ENCODE data around the gene PLD5.
"Not testable (repeated sequence)": the region's sequence is repeated elsewhere in the genome, so short reads cannot be mapped to it uniquely, and the experiment has no call there.

Gene PLD5

DNA sequence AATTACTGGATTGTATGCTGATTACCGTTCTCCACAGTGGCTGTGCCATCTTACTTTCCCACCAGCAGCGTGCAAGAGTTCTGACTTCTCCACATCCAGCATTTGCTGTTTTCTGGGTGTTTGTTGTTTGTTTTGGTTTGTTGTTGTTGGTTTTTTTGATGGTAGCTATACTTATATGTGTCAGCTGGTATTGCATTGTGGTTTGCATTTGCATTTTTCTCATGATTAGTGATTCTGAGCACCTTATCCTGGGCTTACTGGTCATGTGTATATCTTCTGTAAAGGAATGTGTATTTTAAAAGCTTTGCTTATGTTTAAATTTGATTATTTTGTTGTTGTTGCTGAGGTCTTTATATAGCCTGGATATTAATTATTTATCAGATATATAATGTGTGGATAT, 458.7 kb downstream of the PLD5 start:
- Histone ChIP-seq H3K27ac (no peak overlapping the region), H3K27me3 (no peaks in the 10 kb centered on the region), H3K9ac (no peak overlapping the region), H4K20me1 (no peaks in the 10 kb centered on the region), H3K9me3 (no peaks in the 10 kb centered on the region), H3K36me3 (no peaks in the 10 kb centered on the region), H3K4me2 (no peak overlapping the region), H3K4me1 (no peaks in the 10 kb centered on the region), H3K4me3 (no peak overlapping the region)
- no peak for TF ChIP-seq Cebpa-rat (IDR thresholded peaks at IDR 0.05)

GRCh38 chr1:242062271-242062670, 462.2 kb downstream of the PLD5 start:
- Histone ChIP-seq H3K4me2 (no peak overlapping the region), H3K9me3 (no peaks in the 10 kb centered on the region), H4K20me1 (no peaks in the 10 kb centered on the region), H3K4me3 (no peak overlapping the region), H3K9ac (no peak overlapping the region), H3K27me3 (no peaks in the 10 kb centered on the region), H3K36me3 (no peaks in the 10 kb centered on the region), H3K4me1 (peaks cover 6% of the 10 kb centered on the region; the same call in 1 of the 2 replicates), H3K27ac (no peak overlapping the region)
- TF ChIP-seq Cebpa-rat (IDR thresholded peaks at IDR 0.05), result no peak

GRCh38 chr1:242059976-242060375, 464.5 kb downstream of the PLD5 start:
- no peaks in the 10 kb centered on the region for H3K27me3 ChIP-seq
- TF ChIP-seq Cebpa-rat (IDR thresholded peaks at IDR 0.05), result no peak

DNA sequence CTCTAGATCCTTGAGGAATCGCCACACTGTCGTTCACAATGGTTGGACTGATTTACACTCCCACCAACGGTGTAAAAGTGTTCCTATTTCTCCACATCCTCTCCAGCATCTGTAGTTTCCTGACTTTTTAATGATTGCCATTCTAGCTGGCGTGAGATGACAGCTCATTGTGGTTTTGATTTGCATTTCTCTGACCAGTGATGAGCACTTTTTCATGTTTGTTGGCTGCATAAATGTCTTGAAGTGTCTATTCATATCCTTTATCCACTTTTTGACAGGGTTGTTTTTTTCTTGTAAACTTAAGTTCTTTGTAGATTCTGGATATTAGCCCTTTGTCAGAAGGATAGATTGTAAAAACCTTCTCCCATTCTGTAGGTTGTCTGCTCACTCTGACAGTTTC, 465.9 kb downstream of the PLD5 start:
- not testable (repeated sequence) for H3K27ac ChIP-seq, H3K36me3 ChIP-seq, H3K4me3 ChIP-seq, H3K9me3 ChIP-seq, H4K20me1 ChIP-seq, H3K9ac ChIP-seq, H3K4me1 ChIP-seq, H3K27me3 ChIP-seq, H3K4me2 ChIP-seq

More at GRCh38 chr1:242059976-242060375, 464.5 kb downstream of the PLD5 start:
- Histone ChIP-seq H3K4me1 (peaks cover 6% of the 10 kb centered on the region; the same call in 1 of the 2 replicates), H4K20me1 (no peaks in the 10 kb centered on the region), H3K36me3 (no peaks in the 10 kb centered on the region), H3K4me3 (no peak overlapping the region), H3K9ac (no peak overlapping the region), H3K9me3 (no peaks in the 10 kb centered on the region), H3K27ac (no peak overlapping the region), H3K4me2 (no peak overlapping the region)

DNA sequence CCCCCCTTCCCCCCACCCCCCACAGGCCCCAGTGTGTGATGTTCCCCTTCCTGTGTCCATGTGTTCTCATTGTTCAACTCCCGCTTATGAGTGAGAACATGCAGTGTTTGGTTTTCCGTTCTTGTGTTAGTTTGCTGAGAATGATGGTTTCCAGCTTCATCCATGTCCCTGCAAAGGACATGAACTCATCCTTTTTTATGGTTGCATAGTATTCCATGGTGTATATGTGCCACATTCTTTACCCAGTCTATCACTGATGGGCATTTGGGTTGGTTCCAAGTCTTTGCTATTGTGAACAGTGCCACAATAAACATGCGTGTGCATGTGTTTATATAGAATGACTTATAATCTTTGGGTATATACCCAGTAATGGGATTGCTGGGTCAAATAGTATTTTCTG, 466.3 kb downstream of the PLD5 start:
- H3K4me2 ChIP-seq, H4K20me1 ChIP-seq, H3K27me3 ChIP-seq: not testable (repeated sequence)

DNA sequence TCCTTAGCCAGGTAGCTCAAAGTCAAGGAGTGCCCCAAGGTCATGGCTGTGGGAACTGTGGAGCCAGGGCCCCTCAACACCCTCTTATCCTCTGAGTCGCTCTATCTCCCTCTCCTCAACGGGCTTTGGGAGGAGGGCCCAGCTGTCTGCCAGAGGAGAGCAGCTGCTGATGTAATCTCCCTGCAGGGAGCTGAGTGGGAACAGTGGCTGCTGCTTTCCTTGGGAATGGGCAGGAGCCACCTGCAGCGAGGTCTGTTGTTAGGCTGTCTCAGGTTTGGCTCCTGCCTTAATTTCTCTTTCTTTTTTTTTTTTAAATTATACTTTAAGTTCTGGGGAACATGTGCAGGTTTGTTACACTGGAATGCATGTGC, 466.8 kb downstream of the PLD5 start:
- no peak for TF ChIP-seq Cebpa-rat (IDR thresholded peaks at IDR 0.05)
- H3K9me3 ChIP-seq, result no peaks in the 10 kb centered on the region
- H3K4me2 ChIP-seq, result no peak overlapping the region
- no peak overlapping the region for H3K4me3 ChIP-seq
- no peaks in the 10 kb centered on the region for H3K36me3 ChIP-seq
- H4K20me1 ChIP-seq, result no peaks in the 10 kb centered on the region
- H3K27ac ChIP-seq, result no peak overlapping the region
- no peak overlapping the region for H3K9ac ChIP-seq
- H3K4me1 ChIP-seq, result peaks cover 6% of the 10 kb centered on the region; the same call in 1 of the 2 replicates
- H3K27me3 ChIP-seq, result no peaks in the 10 kb centered on the region

More for the DNA sequence above, 466.3 kb downstream of the PLD5 start:
- H3K36me3 ChIP-seq, H3K9me3 ChIP-seq, H3K27ac ChIP-seq, H3K4me1 ChIP-seq, H3K9ac ChIP-seq, H3K4me3 ChIP-seq: not testable (repeated sequence)

- Histone ChIP-seq H3K4me2 (no peak overlapping the region), H3K4me3 (no peak overlapping the region), H3K9me3 (no peaks in the 10 kb centered on the region), H3K36me3 (no peaks in the 10 kb centered on the region), H3K9ac (no peak overlapping the region), H4K20me1 (no peaks in the 10 kb centered on the region), H3K27me3 (no peaks in the 10 kb centered on the region), H3K4me1 (peaks cover 6% of the 10 kb centered on the region; the same call in 1 of the 2 replicates), H3K27ac (no peak overlapping the region)
- TF ChIP-seq Cebpa-rat (IDR thresholded peaks at IDR 0.05), result no peak
Measured at GRCh38 chr1:242056988-242057744, 467.3 kb downstream of the PLD5 start.

DNA sequence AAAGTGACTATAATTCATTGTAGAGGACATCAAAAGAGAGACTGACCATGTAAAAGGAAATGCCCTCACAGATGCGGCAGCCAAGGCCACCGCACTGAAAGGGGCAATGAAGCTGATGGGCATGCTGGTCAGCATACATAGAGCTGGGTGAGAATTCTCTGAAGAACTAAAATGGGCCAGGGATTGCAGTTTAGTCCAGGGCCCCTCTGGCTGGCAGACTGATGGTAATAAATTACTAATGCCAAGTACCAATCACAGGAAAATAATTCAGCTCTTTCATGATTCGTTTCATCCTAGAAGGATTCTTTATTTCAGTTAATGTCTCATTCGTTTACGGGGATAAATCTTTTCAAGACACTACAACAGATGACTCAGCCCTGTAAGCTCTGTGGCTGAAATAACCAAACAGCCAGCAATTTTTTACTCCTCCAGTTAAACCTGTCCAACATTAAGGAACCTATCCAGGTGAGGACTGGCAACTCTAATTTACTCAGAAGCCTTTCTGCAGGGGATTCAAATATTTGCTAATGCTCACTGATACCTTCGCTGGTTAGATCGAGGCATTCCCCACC, 468.7 kb downstream of the PLD5 start:
- peaks cover 6% of the 10 kb centered on the region; the same call in 1 of the 2 replicates for H3K4me1 ChIP-seq
- H3K27ac ChIP-seq, result no peak overlapping the region
- H3K9me3 ChIP-seq, result no peaks in the 10 kb centered on the region
- TF ChIP-seq Cebpa-rat (IDR thresholded peaks at IDR 0.05), result no peak
- no peak overlapping the region for H3K4me3 ChIP-seq
- no peaks in the 10 kb centered on the region for H3K36me3 ChIP-seq
- H3K4me2 ChIP-seq, result no peak overlapping the region
- H4K20me1 ChIP-seq, result no peaks in the 10 kb centered on the region
- H3K27me3 ChIP-seq, result no peaks in the 10 kb centered on the region
- no peak overlapping the region for H3K9ac ChIP-seq

- no peak for TF ChIP-seq Cebpa-rat (IDR thresholded peaks at IDR 0.05)
Measured at GRCh38 chr1:242043165-242043564, 481.3 kb downstream of the PLD5 start.

GRCh38 chr1:242034392-242034791, 490.1 kb downstream of the PLD5 start:
- no peaks in the 10 kb centered on the region for H3K27me3 ChIP-seq
- no peak overlapping the region for H3K4me2 ChIP-seq
- no peaks in the 10 kb centered on the region for H4K20me1 ChIP-seq
- TF ChIP-seq Cebpa-rat (IDR thresholded peaks at IDR 0.05), result no peak
- H3K9ac ChIP-seq, result no peak overlapping the region
- H3K4me3 ChIP-seq, result no peak overlapping the region
- H3K4me1 ChIP-seq, result no peaks in the 10 kb centered on the region
- H3K36me3 ChIP-seq, result no peaks in the 10 kb centered on the region
- no peak overlapping the region for H3K27ac ChIP-seq
- H3K9me3 ChIP-seq, result no peaks in the 10 kb centered on the region

More at GRCh38 chr1:242043165-242043564, 481.3 kb downstream of the PLD5 start:
- no peaks in the 10 kb centered on the region for H4K20me1 ChIP-seq
- no peak overlapping the region for H3K27ac ChIP-seq
- peaks cover 7% of the 10 kb centered on the region; the same call in 1 of the 2 replicates for H3K9me3 ChIP-seq
- H3K4me1 ChIP-seq, result no peaks in the 10 kb centered on the region
- no peak overlapping the region for H3K4me2 ChIP-seq
- no peaks in the 10 kb centered on the region for H3K36me3 ChIP-seq
- H3K9ac ChIP-seq, result no peak overlapping the region
- H3K4me3 ChIP-seq, result no peak overlapping the region
- no peaks in the 10 kb centered on the region for H3K27me3 ChIP-seq
